Spleen (tissue), 11 donors: Measurements from ENCODE around the gene RHBDD3. TPM values are rescaled to one million over a fixed set of nuclear protein-coding genes. Genes with fewer than 3 reads are reported as not detected.

ENCODE experiments used
- DNase-seq: peaks from one replicate; pipeline ENCODE4 v3.0.0-alpha.2; 2020
- H3K27ac ChIP-seq, 8 donors: fragments of 200-600 bp; sonication (generic) in 7 of 8; 1 replicate in 4 of 8; 2 replicates in 4 of 8; pipeline versions ENCODE4 v1.5.0 to v1.8.0; 2016 to 2021; ENCODE audit warnings: inconsistent platforms in 4 of 8, mild to moderate bottlenecking in 4 of 8, moderate library complexity in 1 of 8
- H3K27me3 ChIP-seq, 7 donors: fragments of 200-600 bp; sonication (generic) in 6 of 7; replicated peaks in 1 of 7; 1 replicate in 4 of 7; 2 replicates in 3 of 7; pipeline versions ENCODE4 v1.5.0 to v1.8.0; 2016 to 2021; ENCODE audit warnings: inconsistent platforms in 3 of 7, mild to moderate bottlenecking in 1 of 7
- H3K36me3 ChIP-seq, 6 donors: fragments of 200-600 bp; sonication (generic) in 5 of 6; 1 replicate in 4 of 6; 2 replicates in 2 of 6; pipeline versions ENCODE4 v1.5.0 to v1.8.0; 2016 to 2021; ENCODE audit warnings: inconsistent platforms in 2 of 6
- H3K4me1 ChIP-seq, 6 donors: fragments of 200-600 bp; sonication (generic) in 5 of 6; 1 replicate in 3 of 6; 2 replicates in 3 of 6; pipeline versions ENCODE4 v1.5.0 to v1.8.0; 2016 to 2021; ENCODE audit warnings: inconsistent platforms in 3 of 6
- H3K4me3 ChIP-seq, 8 donors: fragments of 200-600 bp; sonication (generic) in 7 of 8; 1 replicate in 4 of 8; 2 replicates in 4 of 8; pipeline versions ENCODE4 v1.5.0 to v1.8.0; 2016 to 2021; ENCODE audit warnings: inconsistent platforms in 4 of 8, mild to moderate bottlenecking in 4 of 8, moderate library complexity in 2 of 8
- H3K9me3 ChIP-seq, 8 donors: fragments of 200-600 bp; sonication (generic) in 7 of 8; 1 replicate in 4 of 8; 2 replicates in 4 of 8; pipeline versions ENCODE4 v1.5.0 to v1.8.0; 2016 to 2021; ENCODE audit warnings: inconsistent platforms in 4 of 8
- CTCF ChIP-seq, 11 experiments: fragments of 200-600 bp in 7 of 11; fragments of 450-650 bp in 4 of 11; sonication (generic) in 4 of 11; IDR thresholded peaks in 8 of 11; conservative IDR thresholded peaks in 3 of 11; 1 replicate in 7 of 11; 2 replicates in 4 of 11; pipeline versions ENCODE4 v1.4.0 to v1.8.0; 2016 to 2021; ENCODE audit warnings: antibody characterized with exemption in 11 of 11, inconsistent platforms in 4 of 11, mild to moderate bottlenecking in 1 of 11
- POLR2A ChIP-seq, 3 donors: fragments of 450-650 bp; IDR thresholded peaks; one replicate each; pipeline ENCODE4 v1.5.1; 2017; ENCODE audit warnings: antibody characterized with exemption in 3 of 3, mild to moderate bottlenecking in 1 of 3
- POLR2AphosphoS5 ChIP-seq, 3 donors: sonication (generic); formaldehyde crosslinking; IDR thresholded peaks; one replicate each; pipeline ENCODE4 v1.5.1; 2017; ENCODE audit warnings: antibody characterized with exemption in 3 of 3
- WGBS, 5 donors: extraction: QIAGEN DNeasy Blood & Tissue Kit in 3 of 5; methylation state at CpG; one replicate each; pipeline versions ENCODE4 v1.1.5 to v1.1.7; 2013 to 2018; 5-methylcytosine and 5-hydroxymethylcytosine counted together
- intact Hi-C: fragments of 100-400 bp; cut with DNase I; formaldehyde crosslinking; loops from one replicate; pipeline ENCODE4 v1.15.0; 2023; ENCODE audit warnings: low total_unique reads
- polyA plus RNA-seq, 3 donors: library from polyadenylated mRNA; stranded (reverse); fragments of 200-250 nt; gene quantifications; one replicate each; pipeline ENCODE4 v1.2.1, GENCODE V29; 2013
- total RNA-seq, 7 donors: library from RNA; depleted of rRNA in 3 of 7; stranded (reverse); fragments of >200 nt in 3 of 7; fragmentation: NEBNext Ultra II Directional in 4 of 7; extraction: Animal tissue kit (Norgen Biotek cat#: 25700) in 4 of 7; gene quantifications; one replicate each; pipeline versions ENCODE4 v1.1.0 to v1.2.1, GENCODE V29; 2016 to 2021
- donor health status: healthy with polysubstance abuse.
- donor health status: DM: no; HTN: no; CAD: no; lungs with moderate emphysema.
- donor health status: DM: no; HTN: no; CAD: no.
- donor health status: Bipolar disorder and iron deficiency.
- donor health status: healthy.
- donor health status: DM: no; HTN: no; CAD: no.
- donor health status: DM: yes; HTN: yes; CAD: no.

The RHBDD3 gene
- total and polyA plus RNA-seq, 10 donors, result 16.3 to 45.8 (median 24.7) TPM

GRCh38 chr22:29300807-29301601 lies 33.2 kb upstream of the RHBDD3 start:
- H3K36me3 ChIP-seq, result peaks cover 13 to 61% (median 53%) of the 10 kb centered on the region in 6 donors
- 75 to 91% (median 77%) methylated on average over 10 of the region's 10 CpGs for WGBS, 5 donors
- peaks cover 0 to 12% (median 2%) of the 10 kb centered on the region in 7 donors for H3K27me3 ChIP-seq
- H3K4me3 ChIP-seq, result no peak overlapping the region
- peak overlapping the region in 1 of 8 donors; percentile 27 for H3K27ac ChIP-seq
- no peak for DNase-seq
- no peaks in the 10 kb centered on the region for H3K9me3 ChIP-seq
- TF ChIP-seq POLR2AphosphoS5 (IDR thresholded peaks at IDR 0.05), result peak in 1 of 3 donors; percentile 38
- no peak for TF ChIP-seq CTCF (IDR thresholded peaks at IDR 0.05 in 8 of 11, conservative IDR thresholded peaks at IDR 0.05 in 3 of 11)
- H3K4me1 ChIP-seq, result peaks cover 2 to 29% (median 18%) of the 10 kb centered on the region in 6 donors
- intact Hi-C loops, result no loop called here

GRCh38 chr22:29300467-29300806 lies 32.7 kb upstream of the RHBDD3 start:
- no peak for DNase-seq
- Histone ChIP-seq H3K27ac (peak overlapping the region in 1 of 8 donors; percentile 27), H3K4me1 (peaks cover 0 to 24% (median 14%) of the 10 kb centered on the region in 6 donors), H3K4me3 (no peak overlapping the region), H3K9me3 (no peaks in the 10 kb centered on the region), H3K36me3 (peaks cover 16 to 67% (median 59%) of the 10 kb centered on the region in 6 donors), H3K27me3 (peaks cover 0 to 7% (median 0%) of the 10 kb centered on the region in 7 donors)
- intact Hi-C loops, result no loop called here
- TF ChIP-seq POLR2A (IDR thresholded peaks at IDR 0.05) (no peak), CTCF (IDR thresholded peaks at IDR 0.05 in 8 of 11, conservative IDR thresholded peaks at IDR 0.05 in 3 of 11) (no peak), POLR2AphosphoS5 (IDR thresholded peaks at IDR 0.05) (no peak)
- 65 to 82% (median 77%) methylated on average over 4 of the region's 4 CpGs for WGBS, 5 donors

GRCh38 chr22:29299136-29299900 lies 31.5 kb upstream of the RHBDD3 start:
- no peaks in the 10 kb centered on the region for H3K27me3 ChIP-seq
- peaks cover 16 to 78% (median 70%) of the 10 kb centered on the region in 6 donors for H3K36me3 ChIP-seq
- 88 to 94% (median 89%) methylated on average over 19 of the region's 19 CpGs for WGBS, 5 donors
- no peak for TF ChIP-seq CTCF (IDR thresholded peaks at IDR 0.05 in 8 of 11, conservative IDR thresholded peaks at IDR 0.05 in 3 of 11)
- TF ChIP-seq POLR2A (IDR thresholded peaks at IDR 0.05), result no peak
- peak; percentile 6 to 69 (median 43) for TF ChIP-seq POLR2AphosphoS5 (IDR thresholded peaks at IDR 0.05)
- H3K27ac ChIP-seq, result no peak overlapping the region
- H3K9me3 ChIP-seq, result no peaks in the 10 kb centered on the region
- intact Hi-C loops, result no loop called here
- peaks cover 0 to 22% (median 14%) of the 10 kb centered on the region in 6 donors for H3K4me1 ChIP-seq
- no peak for DNase-seq
- H3K4me3 ChIP-seq, result no peak overlapping the region

GRCh38 chr22:29298641-29299040 lies 30.9 kb upstream of the RHBDD3 start:
- Histone ChIP-seq H3K27ac (no peak overlapping the region), H3K4me3 (no peak overlapping the region), H3K9me3 (no peaks in the 10 kb centered on the region), H3K4me1 (peaks cover 0 to 16% (median 12%) of the 10 kb centered on the region in 6 donors), H3K27me3 (no peaks in the 10 kb centered on the region), H3K36me3 (peaks cover 16 to 85% (median 77%) of the 10 kb centered on the region in 6 donors)
- no peak for DNase-seq
- 83 to 92% (median 88%) methylated on average over 8 of the region's 8 CpGs for WGBS, 5 donors
- TF ChIP-seq POLR2AphosphoS5 (IDR thresholded peaks at IDR 0.05), result no peak
- TF ChIP-seq POLR2A (IDR thresholded peaks at IDR 0.05), result no peak
- TF ChIP-seq CTCF (IDR thresholded peaks at IDR 0.05 in 8 of 11, conservative IDR thresholded peaks at IDR 0.05 in 3 of 11), result no peak
- intact Hi-C loops, result no loop called here
